Measurements from ENCODE around the gene TRMT5. TPM values are rescaled to one million over a fixed set of nuclear protein-coding genes. Genes with fewer than 3 reads are reported as not detected.

Gene TRMT5
- total RNA-seq, 3 donors from 2014 or later (not counting 1 experiment from before 2014, with no cell fraction given), result 1.7 to 2.6 (median 1.9) TPM

DNA sequence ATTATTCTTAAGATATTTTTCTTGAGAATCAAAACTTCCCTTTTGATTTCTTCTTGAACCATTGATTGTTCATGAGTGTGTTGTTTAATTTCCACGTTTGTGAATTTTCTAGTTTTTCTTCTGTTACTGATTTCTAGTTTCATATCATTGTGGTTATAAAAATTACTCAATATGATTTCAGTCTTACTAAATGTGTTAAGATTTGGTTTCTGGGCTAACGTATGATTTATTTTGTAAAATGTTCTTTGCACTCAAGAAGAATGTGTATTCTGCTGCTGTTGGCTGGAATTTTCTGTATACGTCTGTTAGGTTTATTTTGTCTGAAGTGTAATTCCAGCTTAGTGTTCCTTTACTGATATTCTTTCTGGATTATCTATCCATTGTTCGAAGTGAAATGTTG, 24.7 kb downstream of the TRMT5 start:
- WGBS (ENCODE audit: insufficient coverage), result 72% methylated on average over 2 of the region's 4 CpGs
- ATAC-seq (no peak), DNase-seq (no peak)
- Mint-ChIP-seq H3K27me3 (ENCODE audit: low read depth in 2 of 2) (no peaks in the 10 kb centered on the region), H3K4me1 (no peaks in the 10 kb centered on the region), H3K4me3 (no peak overlapping the region), H3K27ac (no peak overlapping the region), H3K36me3 (peaks cover 33% of the 10 kb centered on the region), H3K9me3 (peaks cover 17% of the 10 kb centered on the region in 2 donors)
- intact Hi-C loops (cut with micrococcal nuclease), result no loop called here
- Histone ChIP-seq H3K4me1 (ENCODE audit: control insufficient read depth, insufficient read depth, low read length) (no peaks in the 10 kb centered on the region), H3K27ac (ENCODE audit: low read length) (no peak overlapping the region), H3K27me3 (ENCODE audit: control insufficient read depth, insufficient read depth, low read length) (no peaks in the 10 kb centered on the region), H3K36me3 (ENCODE audit: control insufficient read depth, insufficient read depth, low read length) (no peaks in the 10 kb centered on the region), H3K9me3 (ENCODE audit: control insufficient read depth, insufficient read depth, low read length) (peaks cover 12% of the 10 kb centered on the region), H3K4me3 (ENCODE audit: low read length) (no peak overlapping the region)
- TF ChIP-seq, protein P1, sequence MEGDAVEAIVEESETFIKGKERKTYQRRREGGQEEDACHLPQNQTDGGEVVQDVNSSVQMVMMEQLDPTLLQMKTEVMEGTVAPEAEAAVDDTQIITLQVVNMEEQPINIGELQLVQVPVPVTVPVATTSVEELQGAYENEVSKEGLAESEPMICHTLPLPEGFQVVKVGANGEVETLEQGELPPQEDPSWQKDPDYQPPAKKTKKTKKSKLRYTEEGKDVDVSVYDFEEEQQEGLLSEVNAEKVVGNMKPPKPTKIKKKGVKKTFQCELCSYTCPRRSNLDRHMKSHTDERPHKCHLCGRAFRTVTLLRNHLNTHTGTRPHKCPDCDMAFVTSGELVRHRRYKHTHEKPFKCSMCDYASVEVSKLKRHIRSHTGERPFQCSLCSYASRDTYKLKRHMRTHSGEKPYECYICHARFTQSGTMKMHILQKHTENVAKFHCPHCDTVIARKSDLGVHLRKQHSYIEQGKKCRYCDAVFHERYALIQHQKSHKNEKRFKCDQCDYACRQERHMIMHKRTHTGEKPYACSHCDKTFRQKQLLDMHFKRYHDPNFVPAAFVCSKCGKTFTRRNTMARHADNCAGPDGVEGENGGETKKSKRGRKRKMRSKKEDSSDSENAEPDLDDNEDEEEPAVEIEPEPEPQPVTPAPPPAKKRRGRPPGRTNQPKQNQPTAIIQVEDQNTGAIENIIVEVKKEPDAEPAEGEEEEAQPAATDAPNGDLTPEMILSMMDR (IDR thresholded peaks at IDR 0.05), result no peak

DNA sequence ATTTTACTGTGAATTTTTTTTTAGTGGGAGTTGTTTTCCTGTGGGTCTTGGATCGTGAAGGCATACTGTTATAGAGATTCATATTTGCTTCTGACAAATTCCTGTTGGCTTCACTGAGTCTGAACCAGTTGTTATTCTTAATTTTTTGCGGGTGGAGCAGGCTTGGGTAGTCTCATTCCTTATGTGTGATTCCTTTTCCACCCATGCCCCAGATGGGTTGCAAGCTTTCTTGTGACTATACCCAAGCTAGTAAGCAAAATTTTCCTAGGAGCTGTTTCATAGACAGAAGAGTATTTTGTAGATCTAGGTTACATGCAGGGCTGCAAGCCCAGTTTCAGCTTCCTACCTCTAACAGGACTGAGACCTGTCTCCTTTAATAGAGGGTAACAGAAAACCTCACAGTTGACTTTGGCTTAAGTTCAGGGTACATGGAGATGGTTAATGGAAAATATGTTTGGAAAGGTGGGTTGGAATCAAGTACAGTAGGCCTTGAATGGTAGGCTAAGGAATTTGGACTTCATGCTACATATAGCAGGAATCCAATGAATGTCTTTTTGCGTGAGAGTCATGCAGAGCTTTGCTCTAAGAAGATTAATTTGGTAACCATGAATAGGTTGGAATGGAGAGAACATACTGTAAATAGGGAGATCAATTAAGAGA, 29.0 kb downstream of the TRMT5 start:
- Histone ChIP-seq H3K36me3 (ENCODE audit: control insufficient read depth, insufficient read depth, low read length) (no peaks in the 10 kb centered on the region), H3K4me1 (ENCODE audit: control insufficient read depth, insufficient read depth, low read length) (no peaks in the 10 kb centered on the region), H3K4me3 (ENCODE audit: low read length) (no peak overlapping the region), H3K27me3 (ENCODE audit: control insufficient read depth, insufficient read depth, low read length) (no peaks in the 10 kb centered on the region), H3K27ac (ENCODE audit: low read length) (no peak overlapping the region), H3K9me3 (ENCODE audit: control insufficient read depth, insufficient read depth, low read length) (no peaks in the 10 kb centered on the region)
- Mint-ChIP-seq H3K36me3 (peaks cover 6% of the 10 kb centered on the region), H3K27me3 (ENCODE audit: low read depth in 2 of 2) (no peaks in the 10 kb centered on the region), H3K4me1 (no peaks in the 10 kb centered on the region), H3K27ac (no peak overlapping the region), H3K4me3 (no peak overlapping the region), H3K9me3 (peaks cover 4 to 10% of the 10 kb centered on the region in 2 donors)
- TF ChIP-seq, protein P1 (IDR thresholded peaks at IDR 0.05), result no peak
- ATAC-seq (no peak), DNase-seq (no peak)
- intact Hi-C loops (cut with micrococcal nuclease), result no loop called here
- WGBS (ENCODE audit: insufficient coverage), result 98% methylated on average over 2 of the region's 3 CpGs

- H3K36me3 ChIP-seq (ENCODE audit: control insufficient read depth, insufficient read depth, low read length), result no peaks in the 10 kb centered on the region
- WGBS (ENCODE audit: insufficient coverage), result 92% methylated on average over 2 of the region's 3 CpGs
- H3K27ac Mint-ChIP-seq, result no peak overlapping the region
These were observed 34.1 kb downstream of the TRMT5 start for GRCh38 chr14:60946773-60947172.

More at GRCh38 chr14:60946773-60947172, 34.1 kb downstream of the TRMT5 start:
- intact Hi-C loops (cut with micrococcal nuclease), result no loop called here
- Mint-ChIP-seq H3K27me3 (ENCODE audit: low read depth in 2 of 2) (no peaks in the 10 kb centered on the region), H3K4me1 (peaks cover 0 to 5% of the 10 kb centered on the region in 2 donors), H3K36me3 (no peaks in the 10 kb centered on the region), H3K4me3 (no peak overlapping the region), H3K9me3 (no peaks in the 10 kb centered on the region)
- no peak overlapping the region for H3K27ac ChIP-seq (ENCODE audit: low read length)
- no peak for ATAC-seq
- no peaks in the 10 kb centered on the region for H3K9me3 ChIP-seq (ENCODE audit: control insufficient read depth, insufficient read depth, low read length)
- DNase-seq, result no peak
- H3K27me3 ChIP-seq (ENCODE audit: control insufficient read depth, insufficient read depth, low read length), result no peaks in the 10 kb centered on the region
- no peak overlapping the region for H3K4me3 ChIP-seq (ENCODE audit: low read length)
- no peaks in the 10 kb centered on the region for H3K4me1 ChIP-seq (ENCODE audit: control insufficient read depth, insufficient read depth, low read length)
- TF ChIP-seq, protein P1 (IDR thresholded peaks at IDR 0.05), result no peak

All from natural killer cell (primary cell).